H1 (cell line): ENCODE data around the gene ARHGEF4. TPM values are rescaled to one million over a fixed set of nuclear protein-coding genes. Genes with fewer than 3 reads are reported as not detected.

Experiments used
- CTCF ChIA-PET: fragments of 300-600 bp; sonication (Branson Sonifier 250); formaldehyde crosslinking; loops from one replicate; lab custom pipeline; 2021; ENCODE audit not compliant: partially characterized antibody; lab: Charles Lee
- POLR2A ChIA-PET: fragments of 300-600 bp; sonication (Branson Sonifier 250); formaldehyde crosslinking; loops from one replicate; lab custom pipeline; 2021; ENCODE audit warnings: inconsistent platforms; ENCODE audit not compliant: partially characterized antibody; lab: Charles Lee
- DNase-seq, 2 experiments: peaks; one replicate each; pipeline versions ENCODE4 v3.0.0 to v3.0.0-alpha.2; 2010 to 2022; ENCODE audit warnings: low spot score in 2 of 2, low read depth in 1 of 2, mixed read lengths in 1 of 2
- FAIRE-seq: peaks from 2 replicates; lab custom pipeline; 2011; peaks lifted over from hg19 to GRCh38; lab: Jason Lieb, UNC
- H2AFZ ChIP-seq: 2 replicates; pipeline ENCODE4 v1.8.1; 2012; ENCODE audit warnings: low read length, inconsistent platforms
- H2AK5ac ChIP-seq: 2 replicates; pipeline ENCODE4 v1.6.1; 2013; ENCODE audit warnings: low read depth, low read length
- H2BK120ac ChIP-seq: replicated peaks from 2 replicates; pipeline ENCODE3; 2013; ENCODE audit warnings: low read depth, low read length, inconsistent platforms
- H2BK12ac ChIP-seq: 2 replicates; pipeline ENCODE4 v1.6.1; 2013; ENCODE audit warnings: low read depth, low read length
- H2BK15ac ChIP-seq: 2 replicates; pipeline ENCODE4 v1.6.1; 2013; ENCODE audit warnings: low read length
- H2BK20ac ChIP-seq: 2 replicates; pipeline ENCODE4 v1.6.1; 2013; ENCODE audit warnings: low read length
- H2BK5ac ChIP-seq: 2 replicates; pipeline ENCODE4 v1.6.1; 2013; ENCODE audit warnings: low read depth, low read length
- H3K14ac ChIP-seq: 2 replicates; pipeline ENCODE4 v1.6.1; 2013; ENCODE audit warnings: inconsistent platforms; ENCODE audit not compliant: insufficient read length
- H3K18ac ChIP-seq: 2 replicates; pipeline ENCODE4 v1.6.1; 2013; ENCODE audit warnings: low read length; ENCODE audit errors: extremely low read depth
- H3K23ac ChIP-seq: 2 replicates; pipeline ENCODE4 v1.6.1; 2013; ENCODE audit warnings: inconsistent platforms; ENCODE audit not compliant: insufficient read length
- H3K23me2 ChIP-seq: 2 replicates; pipeline ENCODE4 v1.6.1; 2013; ENCODE audit warnings: low read depth, low read length
- H3K27ac ChIP-seq: 2 replicates; pipeline ENCODE4 v1.6.1; 2011; ENCODE audit warnings: low read depth, low read length, inconsistent platforms
- H3K27me3 ChIP-seq, 4 experiments: replicated peaks in 1 of 4; 1 replicate in 1 of 4; 2 replicates in 3 of 4; pipeline versions ENCODE4 v1.6.1 to v1.8.1; 2011 to 2013; ENCODE audit warnings: low read length in 3 of 4, mild to moderate bottlenecking in 3 of 4, inconsistent platforms in 2 of 4, mixed read lengths in 2 of 4, moderate library complexity in 1 of 4; ENCODE audit not compliant: control insufficient read depth in 3 of 4, insufficient read depth in 3 of 4; ENCODE audit errors: extremely low read depth in 1 of 4
- H3K36me3 ChIP-seq, 4 experiments: 2 replicates each; pipeline versions ENCODE4 v1.6.1 to v1.8.1; 2011 to 2013; ENCODE audit warnings: mild to moderate bottlenecking in 4 of 4, low read length in 3 of 4, moderate library complexity in 2 of 4, control low read depth in 1 of 4, inconsistent platforms in 1 of 4; ENCODE audit not compliant: insufficient read depth in 4 of 4, control insufficient read depth in 2 of 4
- H3K4ac ChIP-seq: replicated peaks from 2 replicates; pipeline ENCODE3; 2013; ENCODE audit warnings: low read length, low read depth, mixed read lengths, inconsistent platforms; ENCODE audit not compliant: insufficient read length
- H3K4me1 ChIP-seq, 4 experiments: replicated peaks in 1 of 4; 1 replicate in 1 of 4; 2 replicates in 3 of 4; pipeline versions ENCODE4 v1.6.1 to v1.8.1; 2011 to 2013; ENCODE audit warnings: low read length in 3 of 4, inconsistent platforms in 2 of 4, mixed read lengths in 1 of 4; ENCODE audit not compliant: insufficient read depth in 4 of 4, control insufficient read depth in 3 of 4
- H3K4me2 ChIP-seq, 2 experiments: 2 replicates each; pipeline versions ENCODE4 v1.6.1 to v1.8.1; 2011 to 2013; ENCODE audit warnings: low read depth in 2 of 2, low read length in 2 of 2, control low read depth in 1 of 2, inconsistent platforms in 1 of 2, mild to moderate bottlenecking in 1 of 2; ENCODE audit not compliant: insufficient read depth in 1 of 2
- H3K4me3 ChIP-seq, 4 experiments: fragments of 200-600, 300-600 bp in 1 of 4; sonication (generic), shearing (Covaris generic), sonication (Bioruptor Twin) in 1 of 4; 2 replicates each; pipeline versions ENCODE4 v1.5.1 to v1.8.1; 2011 to 2016; ENCODE audit warnings: low read length in 4 of 4, low read depth in 3 of 4, control low read depth in 2 of 4, inconsistent platforms in 2 of 4, mild to moderate bottlenecking in 2 of 4, mixed read lengths in 1 of 4, moderate library complexity in 1 of 4; ENCODE audit not compliant: insufficient read depth in 2 of 4; ENCODE audit errors: extremely low read depth in 1 of 4
- H3K56ac ChIP-seq: replicated peaks from 2 replicates; pipeline ENCODE3; 2013; ENCODE audit warnings: low read depth, mild to moderate bottlenecking, mixed read lengths, low read length, inconsistent platforms; ENCODE audit not compliant: insufficient read length
- H3K79me1 ChIP-seq: 2 replicates; pipeline ENCODE4 v1.6.1; 2013; ENCODE audit warnings: low read depth, low read length, control low read depth
- H3K79me2 ChIP-seq, 2 experiments: 2 replicates each; pipeline versions ENCODE4 v1.6.1 to v1.8.1; 2012 to 2013; ENCODE audit warnings: low read length in 2 of 2, mild to moderate bottlenecking in 2 of 2, inconsistent platforms in 1 of 2; ENCODE audit not compliant: insufficient read depth in 2 of 2, control insufficient read depth in 1 of 2
- H3K9ac ChIP-seq, 4 experiments: replicated peaks in 1 of 4; 1 replicate in 1 of 4; 2 replicates in 3 of 4; pipeline versions ENCODE4 v1.6.1 to v1.8.1; 2011 to 2013; ENCODE audit warnings: low read depth in 3 of 4, low read length in 3 of 4, control low read depth in 2 of 4, mild to moderate bottlenecking in 2 of 4, moderate library complexity in 2 of 4, inconsistent platforms in 1 of 4; ENCODE audit errors: extremely low read depth in 1 of 4
- H3K9me3 ChIP-seq, 2 experiments: 2 replicates each; pipeline versions ENCODE4 v1.6.1 to v1.8.1; 2012 to 2013; ENCODE audit warnings: mild to moderate bottlenecking in 2 of 2, moderate library complexity in 2 of 2, control low read depth in 1 of 2, inconsistent platforms in 1 of 2, low read depth in 1 of 2, low read length in 1 of 2, mixed read lengths in 1 of 2; ENCODE audit not compliant: insufficient read depth in 2 of 2
- H4K20me1 ChIP-seq, 2 experiments: replicated peaks in 1 of 2; 2 replicates each; pipeline versions ENCODE3 to v1.8.1; 2011 to 2013; ENCODE audit warnings: inconsistent platforms in 2 of 2, low read length in 2 of 2, mild to moderate bottlenecking in 1 of 2; ENCODE audit not compliant: insufficient read depth in 2 of 2, control insufficient read depth in 1 of 2
- H4K5ac ChIP-seq: 2 replicates; pipeline ENCODE4 v1.6.1; 2013; ENCODE audit warnings: low read length, low read depth, mixed read lengths, inconsistent platforms; ENCODE audit not compliant: insufficient read length
- H4K8ac ChIP-seq: 2 replicates; pipeline ENCODE4 v1.8.0; 2013; ENCODE audit warnings: mild to moderate bottlenecking, moderate library complexity, low read length, inconsistent platforms; ENCODE audit not compliant: insufficient read depth; ENCODE audit errors: extremely low read depth
- H4K91ac ChIP-seq: replicated peaks from 2 replicates; pipeline ENCODE3; 2013; ENCODE audit warnings: low read length, mixed read lengths, inconsistent platforms; ENCODE audit not compliant: insufficient read length
- RBBP5 ChIP-seq: IDR thresholded peaks from 2 replicates; pipeline ENCODE4 v1.7.1; 2012; ENCODE audit warnings: low read depth, mild to moderate bottlenecking, inconsistent platforms, low read length, moderate library complexity, borderline replicate concordance
- SP1 ChIP-seq: IDR thresholded peaks from 2 replicates; pipeline ENCODE4 v1.6.1; 2011; ENCODE audit warnings: low read depth, low read length
- SUZ12 ChIP-seq: fragments of 200-600 bp; sonication (generic); IDR thresholded peaks from 2 replicates; pipeline ENCODE4 v1.6.1; 2012; ENCODE audit warnings: mild to moderate bottlenecking, inconsistent platforms, low read length, moderate library complexity, mixed read lengths
- WGBS, 2 experiments: shearing (Covaris generic) in 1 of 2; methylation state at CpG; one replicate each; pipeline versions ENCODE4 v1.1.6 to v1.1.7; 2013 to 2015; ENCODE audit warnings: low lambda C conversion rate in 2 of 2, mixed read lengths in 2 of 2, inconsistent platforms in 1 of 2, low coverage in 1 of 2, missing lambda C conversion rate in 1 of 2; ENCODE audit not compliant: insufficient replicate concordance in 2 of 2, insufficient coverage in 1 of 2, insufficient read length in 1 of 2; ENCODE audit errors: extremely low coverage in 1 of 2, missing lambda C conversion rate in 1 of 2; 5-methylcytosine and 5-hydroxymethylcytosine counted together
- polyA plus RNA-seq, 7 experiments: library from polyadenylated mRNA; depleted of rRNA in 3 of 7; stranded (reverse) in 5 of 7; unstranded in 2 of 7; fragments of >200 nt in 5 of 7; fragments of 200-250 nt in 2 of 7; gene quantifications; 1 replicate in 5 of 7; 2 replicates in 1 of 7; 4 replicates in 1 of 7; pipeline versions ENCODE4 v1.2.1 to v1.2.3, GENCODE V29; 2011 to 2013; ENCODE audit warnings: missing spikeins in 2 of 7, mixed read lengths in 2 of 7
- total RNA-seq: library from RNA; stranded (reverse); fragmentation: NEBNext Ultra II Directional; extraction: Animal tissue kit (Norgen Biotek cat#: 25700); gene quantifications from 2 replicates; pipeline ENCODE4 v1.2.1, GENCODE V29; 2021
- TF ChIP-seq, protein P1 (sequence below): IDR thresholded peaks from 2 replicates; pipeline ENCODE4 v1.6.1; 2011; ENCODE audit warnings: low read depth, mild to moderate bottlenecking, low read length; ENCODE audit not compliant: insufficient read depth

ARHGEF4 gene
- total and polyA plus RNA-seq, 2 of the 8 experiments (the other 6 are each of a cell fraction or from before 2014, with no cell fraction given), result 10.6 to 14.6 TPM

- WGBS, 2 experiments, result 79% methylated on average over 18 of the region's 18 CpGs; no CpG with 5 or more reads in 1 of the 2 experiments
- Histone ChIP-seq H3K18ac (no peak overlapping the region), H2BK120ac (no peak overlapping the region), H2BK5ac (no peak overlapping the region), H4K20me1 (no peaks in the 10 kb centered on the region), H4K5ac (no peak overlapping the region), H3K4ac (no peak overlapping the region), H3K56ac (no peak overlapping the region), H3K4me2 (no peak overlapping the region), H3K9ac (no peak overlapping the region), H3K79me1 (no peaks in the 10 kb centered on the region; the same call in 1 of the 2 replicates)
- POLR2A ChIA-PET, result interaction anchor here (0.7 kb wide), 1 partner anchor 8 kb away, joined by 3 read pairs; no protein-coding TSS in a partner anchor
- DNase-seq, result no peak
- no peak for TF ChIP-seq SUZ12
- TF ChIP-seq SP1, result no peak
- TF ChIP-seq, protein P1, sequence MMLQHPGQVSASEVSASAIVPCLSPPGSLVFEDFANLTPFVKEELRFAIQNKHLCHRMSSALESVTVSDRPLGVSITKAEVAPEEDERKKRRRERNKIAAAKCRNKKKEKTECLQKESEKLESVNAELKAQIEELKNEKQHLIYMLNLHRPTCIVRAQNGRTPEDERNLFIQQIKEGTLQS, result no peak
- TF ChIP-seq RBBP5, result no peak
- TF ChIP-seq, all 59 proteins: peak for 0
- Histone ChIP-seq H3K23me2 (peaks cover 10% of the 10 kb centered on the region; the same call in 1 of the 2 replicates), H2AFZ (no peak overlapping the region; the same call in 1 of the 2 replicates), H3K23ac (no peak overlapping the region), H3K4me3 (no peak overlapping the region), H3K79me2 (no peaks in the 10 kb centered on the region), H3K9me3 (no peaks in the 10 kb centered on the region), H3K27me3 (peaks cover 3 to 20% (median 17%) of the 10 kb centered on the region in 4 experiments), H2BK15ac (no peak overlapping the region), H2BK12ac (0 out of 2 replicates have a peak overlapping the region, but pooled peaks have one; percentile 18), H3K4me1 (peaks cover 0 to 8% (median 3%) of the 10 kb centered on the region in 4 experiments; a peak in 5 of 7 replicates), H2BK20ac (no peak overlapping the region; the same call in 1 of the 2 replicates), H2AK5ac (no peak overlapping the region), H3K36me3 (no peaks in the 10 kb centered on the region), H4K8ac (no peak overlapping the region), H3K27ac (no peak overlapping the region), H4K91ac (no peak overlapping the region), H3K14ac (no peak overlapping the region)
- FAIRE-seq, result no peak
- CTCF ChIA-PET, result interaction anchor here (0.7 to 3.4 kb wide), 5 partner anchors 14 to 86 kb away, joined by 3 to 16 read pairs (median 4); no protein-coding TSS in a partner anchor
Observed at GRCh38 chr2:130834091-130834930, 2.4 kb upstream of the ARHGEF4 start.
